ENCODE measurements around the gene TMED1. TPM values are rescaled to one million over a fixed set of nuclear protein-coding genes. Genes with fewer than 3 reads are reported as not detected.
"Not testable (repeated sequence)": the region's sequence is repeated elsewhere in the genome, so short reads cannot be mapped to it uniquely, and the experiment has no call there.

Gene TMED1
- total RNA-seq, 1 experiment from 2014 or later = 32.3 TPM

DNA sequence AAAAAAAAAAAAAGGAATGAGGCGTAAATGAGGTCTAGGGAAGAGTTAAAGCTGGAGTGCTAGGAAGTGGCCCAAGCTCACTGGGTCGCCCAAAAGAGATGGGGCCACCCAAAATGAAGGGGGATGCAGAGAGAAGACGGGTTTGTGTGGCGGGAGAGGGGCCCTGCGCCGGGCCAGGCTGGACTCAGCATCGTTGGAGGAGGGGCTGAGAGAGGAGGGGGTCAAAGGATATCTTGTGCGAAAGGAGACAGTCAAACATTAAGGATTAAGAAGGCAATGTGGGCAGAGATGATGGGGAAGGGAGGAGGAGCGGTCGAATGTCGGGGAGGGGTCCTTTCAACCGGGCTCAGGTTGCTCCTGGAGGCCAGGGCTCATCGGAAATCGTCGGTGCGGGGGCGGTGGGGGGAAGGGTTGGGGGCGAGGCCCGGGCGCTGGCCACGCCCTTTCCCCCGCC lies 34.5 kb upstream of the TMED1 start:
- no peaks in the 10 kb centered on the region for H3K27me3 ChIP-seq (ENCODE audit: insufficient read depth, low read length)
- H3K23me2 ChIP-seq (ENCODE audit: insufficient read length, low read depth, low read length, poor library complexity, severe bottlenecking) = peaks cover 8% of the 10 kb centered on the region
- no peak overlapping the region for H2BK120ac ChIP-seq (ENCODE audit: low read depth, low read length, poor library complexity, severe bottlenecking)
- peak overlapping the region; percentile 82; the same call in 1 of the 2 replicates for H3K14ac ChIP-seq (ENCODE audit: insufficient read depth, low read length)
- H3T11ph ChIP-seq (ENCODE audit: low read length) = no peak overlapping the region
- no peak overlapping the region for H2BK12ac ChIP-seq (ENCODE audit: insufficient read length, low read depth, low read length)
- H4K5ac ChIP-seq (ENCODE audit: insufficient read length, low read depth, low read length) = no peak overlapping the region
- H2AFZ ChIP-seq (ENCODE audit: low read length) = no peak overlapping the region
- no peak overlapping the region for H2BK20ac ChIP-seq (ENCODE audit: low read depth, low read length, poor library complexity, severe bottlenecking)
- no peak overlapping the region for H3K4ac ChIP-seq (ENCODE audit: low read depth, low read length)
- peak overlapping the region; percentile 96 to 99 (median 99) for H3K27ac Mint-ChIP-seq
- peak overlapping the region; percentile 53 for H3K4me2 ChIP-seq (ENCODE audit: insufficient read depth, insufficient read length, low read length)
- H3K56ac ChIP-seq (ENCODE audit: insufficient read length, low read depth, low read length) = no peak overlapping the region
- H2AK5ac ChIP-seq (ENCODE audit: insufficient read length, low read length) = no peak overlapping the region
- peaks cover 2% of the 10 kb centered on the region; the same call in 1 of the 2 replicates for H3K4me1 ChIP-seq (ENCODE audit: insufficient read depth, low read length)
- H4K8ac ChIP-seq (replicated peaks; ENCODE audit: insufficient read length, low read depth, low read length) = no peak overlapping the region
- no peak overlapping the region for H4K91ac ChIP-seq (ENCODE audit: insufficient read length, low read depth, low read length)
- H3K27me3 Mint-ChIP-seq (ENCODE audit: low read depth) = no peaks in the 10 kb centered on the region
- no peak overlapping the region for H2BK5ac ChIP-seq (ENCODE audit: insufficient read length, low read length)
- H3K36me3 Mint-ChIP-seq (ENCODE audit: insufficient read depth in 1 of 3, low read depth in 3 of 3) = peaks cover 1 to 14% (median 4%) of the 10 kb centered on the region in 3 experiments; a peak in 4 of 7 replicates
- WGBS (ENCODE audit: extremely low coverage, insufficient read length, low lambda C conversion rate) = no CpG with 5 or more reads among the region's 22 CpGs
- H3K27ac ChIP-seq (ENCODE audit: insufficient read length, low read depth, low read length) = no peak overlapping the region
- no peaks in the 10 kb centered on the region for H4K20me1 ChIP-seq (ENCODE audit: control insufficient read depth, insufficient read depth, insufficient read length)
- H3K4me3 Mint-ChIP-seq = peak overlapping the region; percentile 66 to 81
- H3K79me2 ChIP-seq (ENCODE audit: insufficient read depth, low read length) = peaks cover 12% of the 10 kb centered on the region; the same call in 1 of the 2 replicates
- H3K4me1 Mint-ChIP-seq = peaks cover 12 to 22% of the 10 kb centered on the region in 2 experiments
- no peak overlapping the region for H2BK15ac ChIP-seq (ENCODE audit: low read depth, low read length)
- H3K9me3 Mint-ChIP-seq = no peaks in the 10 kb centered on the region
- no peaks in the 10 kb centered on the region for H3K9me3 ChIP-seq (ENCODE audit: control insufficient read depth, low read depth, low read length)
- peak overlapping the region; percentile 5 for H3K9ac ChIP-seq (ENCODE audit: extremely low read depth, insufficient read length, low read length)
- peak overlapping the region; percentile 29 for H3K18ac ChIP-seq (ENCODE audit: insufficient read length, low read depth, low read length)
- H3K23ac ChIP-seq (ENCODE audit: insufficient read length, low read depth, low read length) = no peak overlapping the region
- DNase-seq = no peak
- peaks cover 5% of the 10 kb centered on the region for H3K79me1 ChIP-seq (ENCODE audit: insufficient read depth, low read depth, low read length, poor library complexity, severe bottlenecking)
- TF ChIP-seq, protein P1, sequence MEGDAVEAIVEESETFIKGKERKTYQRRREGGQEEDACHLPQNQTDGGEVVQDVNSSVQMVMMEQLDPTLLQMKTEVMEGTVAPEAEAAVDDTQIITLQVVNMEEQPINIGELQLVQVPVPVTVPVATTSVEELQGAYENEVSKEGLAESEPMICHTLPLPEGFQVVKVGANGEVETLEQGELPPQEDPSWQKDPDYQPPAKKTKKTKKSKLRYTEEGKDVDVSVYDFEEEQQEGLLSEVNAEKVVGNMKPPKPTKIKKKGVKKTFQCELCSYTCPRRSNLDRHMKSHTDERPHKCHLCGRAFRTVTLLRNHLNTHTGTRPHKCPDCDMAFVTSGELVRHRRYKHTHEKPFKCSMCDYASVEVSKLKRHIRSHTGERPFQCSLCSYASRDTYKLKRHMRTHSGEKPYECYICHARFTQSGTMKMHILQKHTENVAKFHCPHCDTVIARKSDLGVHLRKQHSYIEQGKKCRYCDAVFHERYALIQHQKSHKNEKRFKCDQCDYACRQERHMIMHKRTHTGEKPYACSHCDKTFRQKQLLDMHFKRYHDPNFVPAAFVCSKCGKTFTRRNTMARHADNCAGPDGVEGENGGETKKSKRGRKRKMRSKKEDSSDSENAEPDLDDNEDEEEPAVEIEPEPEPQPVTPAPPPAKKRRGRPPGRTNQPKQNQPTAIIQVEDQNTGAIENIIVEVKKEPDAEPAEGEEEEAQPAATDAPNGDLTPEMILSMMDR (conservative IDR thresholded peaks at IDR 0.05) = no peak

DNA sequence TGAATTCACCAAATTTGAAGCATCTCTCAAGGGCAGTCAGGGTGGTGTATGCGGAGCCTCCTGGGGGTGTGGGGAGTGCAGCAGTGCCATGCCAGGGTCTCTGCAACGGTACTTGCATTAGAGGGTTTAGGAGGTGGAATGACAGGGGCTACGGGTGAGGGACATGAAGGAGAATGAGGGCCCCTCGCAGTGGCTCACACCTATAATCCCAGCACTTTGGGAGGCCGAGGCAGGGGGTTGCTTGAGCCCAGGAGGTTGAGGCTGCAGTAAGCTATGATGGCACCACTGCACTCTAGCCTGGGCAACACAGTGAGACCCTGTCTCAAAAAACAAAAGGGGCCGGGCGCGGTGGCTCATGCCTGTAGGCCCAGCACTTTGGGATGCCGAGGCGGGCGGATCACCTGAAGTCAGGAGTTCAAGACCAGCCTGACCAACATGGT lies 33.9 kb upstream of the TMED1 start:
- not testable (repeated sequence) for H3K56ac ChIP-seq (ENCODE audit: insufficient read length, low read depth, low read length); H4K5ac ChIP-seq (ENCODE audit: insufficient read length, low read depth, low read length); H2BK20ac ChIP-seq (ENCODE audit: low read depth, low read length, poor library complexity, severe bottlenecking); H3K23ac ChIP-seq (ENCODE audit: insufficient read length, low read depth, low read length); H3K23me2 ChIP-seq (ENCODE audit: insufficient read length, low read depth, low read length, poor library complexity, severe bottlenecking); H3T11ph ChIP-seq (ENCODE audit: low read length); H2AK5ac ChIP-seq (ENCODE audit: insufficient read length, low read length); H2BK12ac ChIP-seq (ENCODE audit: insufficient read length, low read depth, low read length); H3K27me3 ChIP-seq (ENCODE audit: insufficient read depth, low read length); H4K91ac ChIP-seq (ENCODE audit: insufficient read length, low read depth, low read length); H3K14ac ChIP-seq (ENCODE audit: insufficient read depth, low read length); DNase-seq; H3K4me1 ChIP-seq (ENCODE audit: insufficient read depth, low read length); H3K79me1 ChIP-seq (ENCODE audit: insufficient read depth, low read depth, low read length, poor library complexity, severe bottlenecking); H2AFZ ChIP-seq (ENCODE audit: low read length); H3K9ac ChIP-seq (ENCODE audit: extremely low read depth, insufficient read length, low read length); H2BK15ac ChIP-seq (ENCODE audit: low read depth, low read length); H3K9me3 ChIP-seq (ENCODE audit: control insufficient read depth, low read depth, low read length); H2BK120ac ChIP-seq (ENCODE audit: low read depth, low read length, poor library complexity, severe bottlenecking); H4K8ac ChIP-seq (replicated peaks; ENCODE audit: insufficient read length, low read depth, low read length); H3K27me3 Mint-ChIP-seq (ENCODE audit: low read depth); H2BK5ac ChIP-seq (ENCODE audit: insufficient read length, low read length); H3K27ac ChIP-seq (ENCODE audit: insufficient read length, low read depth, low read length); H3K4ac ChIP-seq (ENCODE audit: low read depth, low read length); H3K9me3 Mint-ChIP-seq; H3K18ac ChIP-seq (ENCODE audit: insufficient read length, low read depth, low read length); H4K20me1 ChIP-seq (ENCODE audit: control insufficient read depth, insufficient read depth, insufficient read length); H3K4me2 ChIP-seq (ENCODE audit: insufficient read depth, insufficient read length, low read length)
- peak overlapping the region; percentile 66 to 81 for H3K4me3 Mint-ChIP-seq
- H3K36me3 Mint-ChIP-seq (ENCODE audit: insufficient read depth in 1 of 3, low read depth in 3 of 3) = peaks cover 1 to 11% (median 4%) of the 10 kb centered on the region in 3 experiments; a peak in 4 of 7 replicates
- H3K27ac Mint-ChIP-seq = peak overlapping the region; percentile 6 to 99 (median 53); a peak in 4 of 7 replicates
- WGBS (ENCODE audit: extremely low coverage, insufficient read length, low lambda C conversion rate) = no CpG with 5 or more reads among the region's 11 CpGs
- peaks cover 12 to 22% of the 10 kb centered on the region in 2 experiments for H3K4me1 Mint-ChIP-seq
- H3K79me2 ChIP-seq (ENCODE audit: insufficient read depth, low read length) = peaks cover 12% of the 10 kb centered on the region; the same call in 1 of the 2 replicates

Data from H9 (cell line).